Adrenal gland (tissue), 5 donors: Measurements from ENCODE around the gene SYNE2.

Experiments
- POLR2A ChIP-seq, 2 donors: fragments of 450-650 bp; IDR thresholded peaks; one replicate each; pipeline ENCODE4 v1.6.1; 2017; ENCODE audit warnings: antibody characterized with exemption in 2 of 2, mild to moderate bottlenecking in 2 of 2, moderate library complexity in 1 of 2
- TF ChIP-seq, protein P1 (sequence below), 6 experiments: fragments of 450-650 bp in 4 of 6; fragments of 200-600 bp in 2 of 6; sonication (generic) in 1 of 6; IDR thresholded peaks; 1 replicate in 5 of 6; 2 replicates in 1 of 6; pipeline versions ENCODE4 v1.5.1 to v1.8.0; 2016 to 2021; ENCODE audit warnings: antibody characterized with exemption in 6 of 6, mild to moderate bottlenecking in 2 of 6, moderate library complexity in 1 of 6
- donor health status: DM: no; HTN: no; CAD: no.

DNA sequence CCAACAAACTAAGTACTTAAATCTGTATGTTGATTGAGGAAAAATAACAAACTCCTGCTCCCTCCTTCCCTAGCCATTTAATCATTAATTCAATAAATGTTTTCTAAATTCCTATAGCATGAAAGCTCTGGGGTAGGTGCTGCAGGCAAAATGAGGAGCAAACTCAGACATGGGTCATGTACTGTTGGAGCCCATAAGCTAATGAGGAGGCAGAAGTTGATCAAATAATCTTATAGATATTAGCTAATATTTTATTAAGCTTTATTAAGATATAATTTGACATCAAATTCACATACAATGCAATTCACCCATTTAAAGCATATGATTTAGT lies 70.6 kb downstream of the SYNE2 start:
- TF ChIP-seq, protein P1, sequence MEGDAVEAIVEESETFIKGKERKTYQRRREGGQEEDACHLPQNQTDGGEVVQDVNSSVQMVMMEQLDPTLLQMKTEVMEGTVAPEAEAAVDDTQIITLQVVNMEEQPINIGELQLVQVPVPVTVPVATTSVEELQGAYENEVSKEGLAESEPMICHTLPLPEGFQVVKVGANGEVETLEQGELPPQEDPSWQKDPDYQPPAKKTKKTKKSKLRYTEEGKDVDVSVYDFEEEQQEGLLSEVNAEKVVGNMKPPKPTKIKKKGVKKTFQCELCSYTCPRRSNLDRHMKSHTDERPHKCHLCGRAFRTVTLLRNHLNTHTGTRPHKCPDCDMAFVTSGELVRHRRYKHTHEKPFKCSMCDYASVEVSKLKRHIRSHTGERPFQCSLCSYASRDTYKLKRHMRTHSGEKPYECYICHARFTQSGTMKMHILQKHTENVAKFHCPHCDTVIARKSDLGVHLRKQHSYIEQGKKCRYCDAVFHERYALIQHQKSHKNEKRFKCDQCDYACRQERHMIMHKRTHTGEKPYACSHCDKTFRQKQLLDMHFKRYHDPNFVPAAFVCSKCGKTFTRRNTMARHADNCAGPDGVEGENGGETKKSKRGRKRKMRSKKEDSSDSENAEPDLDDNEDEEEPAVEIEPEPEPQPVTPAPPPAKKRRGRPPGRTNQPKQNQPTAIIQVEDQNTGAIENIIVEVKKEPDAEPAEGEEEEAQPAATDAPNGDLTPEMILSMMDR (IDR thresholded peaks at IDR 0.05), result no peak
- TF ChIP-seq POLR2A (IDR thresholded peaks at IDR 0.05), result no peak
